ENCODE data around the gene SPHK1.
"Not testable (repeated sequence)": the region's sequence is repeated elsewhere in the genome, so short reads cannot be mapped to it uniquely, and the experiment has no call there.

Gene SPHK1, protein sequence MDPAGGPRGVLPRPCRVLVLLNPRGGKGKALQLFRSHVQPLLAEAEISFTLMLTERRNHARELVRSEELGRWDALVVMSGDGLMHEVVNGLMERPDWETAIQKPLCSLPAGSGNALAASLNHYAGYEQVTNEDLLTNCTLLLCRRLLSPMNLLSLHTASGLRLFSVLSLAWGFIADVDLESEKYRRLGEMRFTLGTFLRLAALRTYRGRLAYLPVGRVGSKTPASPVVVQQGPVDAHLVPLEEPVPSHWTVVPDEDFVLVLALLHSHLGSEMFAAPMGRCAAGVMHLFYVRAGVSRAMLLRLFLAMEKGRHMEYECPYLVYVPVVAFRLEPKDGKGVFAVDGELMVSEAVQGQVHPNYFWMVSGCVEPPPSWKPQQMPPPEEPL

GRCh38 chr17:76384222-76384986 is at the start of gene SPHK1:
SPHK1 (plus strand) TSS chr17:76384609; CDS start chr17:76385645, 1,036 bp downstream.
- peak; percentile 85 for DNase-seq

GRCh38 chr17:76335716-76336381 is 48.6 kb upstream of the SPHK1 start:
- no peak for DNase-seq

DNA sequence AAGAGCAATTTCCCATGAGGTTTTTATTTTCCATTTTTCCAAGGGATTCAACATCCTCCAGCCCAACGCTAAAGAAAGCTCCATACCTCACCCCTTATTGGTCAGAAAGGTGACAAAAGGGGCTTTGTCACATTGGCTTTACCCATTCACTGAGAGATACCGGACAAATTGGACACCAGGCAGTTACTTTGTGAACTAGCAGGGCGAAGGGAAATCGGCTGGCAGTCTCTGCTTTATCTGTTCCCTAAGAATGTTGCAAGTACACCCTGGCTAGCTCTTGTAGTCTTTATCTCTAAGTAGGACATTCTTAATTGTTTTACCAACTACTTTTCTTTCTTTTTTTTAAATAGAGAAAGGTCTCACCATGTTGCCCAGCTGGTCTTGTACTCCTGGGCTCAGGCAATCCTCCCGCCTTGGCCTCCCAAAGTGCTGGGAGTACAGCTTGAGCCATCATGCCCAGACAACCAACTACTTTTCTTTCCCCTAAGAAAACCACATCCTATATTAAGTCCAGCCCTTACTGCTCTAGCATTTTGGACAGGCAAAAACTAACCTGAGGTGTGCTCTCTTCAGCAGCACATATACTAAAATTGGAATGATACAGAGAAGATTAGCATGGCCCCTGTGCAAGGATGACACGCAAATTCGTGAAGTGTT is 47.5 kb upstream of the SPHK1 start:
- DNase-seq = no peak

- no peak for DNase-seq
These were observed 47.0 kb upstream of the SPHK1 start for GRCh38 chr17:76337413-76337777.

GRCh38 chr17:76341301-76341700 is 43.1 kb upstream of the SPHK1 start:
- DNase-seq = no peak

- DNase-seq = no peak
These were observed 41.3 kb upstream of the SPHK1 start for GRCh38 chr17:76343106-76343505.

DNA sequence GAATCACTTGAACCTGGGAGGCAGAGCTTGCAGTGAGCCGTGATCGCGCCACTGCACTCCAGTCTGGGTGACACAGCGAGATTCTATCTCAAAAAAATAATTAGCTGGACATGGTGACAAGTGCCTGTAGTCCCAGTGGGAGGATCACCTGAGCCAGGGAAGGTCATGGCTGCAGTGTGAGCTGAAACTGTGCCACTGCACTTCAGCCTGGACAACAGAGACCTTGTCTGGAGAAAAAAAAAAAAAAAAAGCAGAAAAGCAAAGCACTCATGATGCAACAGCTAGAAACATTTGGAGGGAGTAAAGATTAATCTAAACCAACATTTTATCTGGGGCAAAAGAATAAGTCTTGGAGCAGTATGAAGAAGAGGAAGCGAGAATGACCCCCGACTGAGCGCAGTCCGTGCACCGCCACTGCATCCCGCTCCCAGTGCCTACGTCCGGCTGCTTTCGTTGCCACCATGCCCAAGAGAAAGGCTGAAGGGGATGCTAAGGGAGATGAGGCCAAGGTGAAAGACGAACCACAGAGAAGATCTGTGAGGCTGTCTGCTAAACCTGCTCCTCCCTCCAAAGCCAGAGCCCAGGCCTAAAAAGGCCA is 38.9 kb upstream of the SPHK1 start:
- no peak for DNase-seq

- not testable (repeated sequence) for DNase-seq
These were observed 37.5 kb upstream of the SPHK1 start for GRCh38 chr17:76346936-76347335.

DNA sequence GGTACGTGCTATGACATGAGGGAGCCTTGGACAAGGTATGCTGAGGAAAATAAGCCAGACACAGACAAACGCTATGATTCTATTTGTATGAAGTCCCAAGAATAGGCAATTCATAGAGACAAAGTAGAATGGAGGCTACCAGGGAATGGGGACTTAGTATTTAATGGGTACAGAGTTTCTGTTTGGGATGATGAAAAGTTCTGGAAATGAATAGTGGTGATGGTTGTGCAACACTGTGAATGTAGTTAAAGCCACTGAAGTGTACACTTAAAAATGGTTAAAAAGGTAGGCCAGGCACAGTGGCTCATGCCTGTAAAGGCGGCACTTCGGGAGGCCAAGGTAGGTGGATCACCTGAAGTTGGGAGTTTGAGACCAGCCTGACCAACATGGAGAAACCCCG is 33.9 kb upstream of the SPHK1 start:
- DNase-seq = no peak

DNA sequence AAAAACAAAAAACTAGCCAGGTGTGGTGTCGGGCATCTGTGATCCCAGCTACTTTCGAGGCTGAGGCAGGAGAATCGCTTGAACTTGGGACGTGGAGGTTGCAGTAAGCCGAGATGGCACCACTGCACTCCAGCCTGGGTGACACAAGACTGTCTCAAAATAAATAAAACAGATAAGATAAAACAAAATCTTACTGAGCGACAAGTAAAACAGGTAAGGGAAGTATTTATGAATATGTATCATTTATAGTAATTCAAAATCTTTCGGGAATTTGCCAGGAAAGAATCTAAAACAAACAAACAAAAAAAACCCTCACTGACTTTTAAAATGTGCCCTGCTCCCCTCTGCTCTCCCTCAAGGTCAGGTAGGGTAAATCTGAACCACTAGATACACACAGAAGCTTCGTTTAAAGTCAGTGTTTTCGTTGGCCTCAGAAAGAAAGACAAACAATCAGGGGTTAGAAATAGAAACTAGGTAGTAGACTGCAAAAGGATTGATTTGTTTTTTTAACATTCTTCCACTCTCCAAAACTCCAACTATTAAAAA is 32.8 kb upstream of the SPHK1 start:
- no peak for DNase-seq

DNA sequence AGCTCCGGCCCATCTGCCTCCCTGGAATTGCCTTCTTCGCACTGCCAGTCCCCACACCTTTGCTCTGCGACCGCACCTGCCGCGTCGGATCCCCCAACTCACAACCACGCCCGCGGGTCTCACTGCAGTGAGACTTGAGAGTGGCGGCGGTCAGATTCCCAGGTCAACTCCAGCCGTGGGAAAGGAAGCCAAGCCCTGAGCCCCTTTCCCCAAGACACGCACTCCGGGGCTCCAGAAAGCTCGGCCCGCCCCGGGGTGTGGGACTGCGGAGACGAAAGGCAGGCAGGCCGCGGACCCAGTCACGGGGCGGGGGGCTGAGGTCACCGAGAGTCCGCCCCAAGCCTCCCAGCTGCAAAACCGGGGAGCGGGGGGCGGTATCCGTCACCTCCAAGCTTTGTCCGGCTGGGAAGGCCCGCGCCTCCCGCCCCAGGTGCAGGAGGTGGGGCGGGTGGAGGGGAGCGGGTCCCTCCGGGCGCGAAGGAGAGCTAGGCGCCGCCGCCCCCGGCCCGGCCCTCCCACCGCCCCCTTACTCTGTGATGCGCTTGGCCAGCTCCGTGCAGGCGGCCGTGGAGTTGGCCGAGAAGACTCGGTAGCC is 31.3 kb upstream of the SPHK1 start:
- DNase-seq = peak; percentile 36

GRCh38 chr17:76353599-76354316 is 30.7 kb upstream of the SPHK1 start, which contains the start of gene PRPSAP1:
PRPSAP1 (minus strand) TSS chr17:76353916; CDS start chr17:76353703, 213 bp downstream.
- peak; percentile 88 for DNase-seq

DNA sequence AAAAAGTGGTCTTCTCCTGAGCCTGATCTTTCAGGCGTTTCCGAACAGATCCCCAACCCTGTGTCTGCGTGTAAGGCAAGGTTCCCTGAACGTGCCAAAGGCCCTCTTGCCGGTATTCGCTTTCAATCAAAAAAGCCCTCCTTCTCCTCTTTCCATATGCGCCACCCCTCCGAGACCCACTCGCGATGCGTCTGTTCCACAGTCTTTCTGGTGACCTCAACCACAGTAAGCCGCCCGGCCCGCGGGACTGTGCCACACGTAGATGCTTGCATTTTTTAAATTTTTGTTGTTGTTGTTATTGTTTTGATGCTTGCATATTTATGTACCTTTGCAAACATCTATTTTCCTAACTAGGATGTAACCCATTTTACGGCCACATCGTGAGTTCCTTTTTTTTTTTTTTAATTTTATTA is 30.1 kb upstream of the SPHK1 start:
- DNase-seq = no peak

DNA sequence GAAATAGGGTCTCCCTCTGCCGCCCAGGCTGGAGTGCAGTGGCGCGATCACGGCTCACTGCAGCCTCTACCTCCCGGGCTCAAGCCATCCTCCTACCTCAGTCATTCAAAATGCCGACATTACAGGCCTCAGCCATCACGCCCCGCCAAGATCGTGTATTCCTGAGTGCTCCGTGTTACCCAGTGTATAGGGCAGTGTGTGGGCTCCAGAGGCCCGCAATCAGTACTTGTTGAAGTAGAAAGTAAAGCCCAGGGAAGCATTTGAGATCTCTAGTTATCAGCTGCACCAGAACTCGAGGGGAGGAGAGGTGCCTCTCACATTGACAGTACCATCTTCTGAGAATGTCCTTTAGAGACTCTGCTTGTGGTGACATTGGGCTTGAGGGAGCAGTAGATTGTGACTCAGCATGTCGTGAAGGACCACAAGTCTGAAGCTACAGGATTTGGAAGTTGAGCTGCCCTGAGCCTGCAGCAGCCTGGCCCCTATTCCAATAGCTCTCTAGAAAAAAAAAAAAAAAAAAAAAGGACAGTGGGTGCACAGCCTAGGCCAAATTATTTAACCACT is 29.6 kb upstream of the SPHK1 start:
- peak; percentile 7 for DNase-seq

GRCh38 chr17:76356803-76357456 is 27.5 kb upstream of the SPHK1 start:
- DNase-seq = no peak

- no peak for DNase-seq
These were observed 26.7 kb upstream of the SPHK1 start for GRCh38 chr17:76357597-76358158.

DNA sequence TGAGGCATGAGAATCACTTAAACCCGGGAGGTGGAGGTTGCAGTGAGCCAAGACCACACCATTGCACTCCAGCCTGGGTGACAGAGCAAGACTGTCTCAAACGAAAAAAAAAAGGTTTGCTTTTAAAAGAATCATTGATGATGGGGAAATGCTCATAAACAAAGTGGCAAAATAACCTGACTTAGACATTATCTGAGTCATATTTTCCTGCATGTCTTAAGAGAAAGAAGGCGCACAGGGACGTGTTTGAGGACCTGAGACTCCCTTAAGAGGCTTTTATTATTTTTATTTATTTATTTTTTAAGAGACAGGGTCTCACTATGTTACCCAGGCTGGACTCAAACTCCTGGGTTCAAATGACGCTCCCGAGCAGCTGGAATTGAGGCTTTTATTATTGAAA is 25.0 kb upstream of the SPHK1 start:
- no peak for DNase-seq

- DNase-seq = not testable (repeated sequence)
These were observed 24.6 kb upstream of the SPHK1 start for GRCh38 chr17:76359776-76360175.

- no peak for DNase-seq
These were observed 23.9 kb upstream of the SPHK1 start for GRCh38 chr17:76360461-76360860.

All from stimulated activated CD4-positive, alpha-beta T cell treated with anti-CD3 and anti-CD28 coated beads, Interleukin-15, amount 100 ng/mL, for 24 hours (primary cell).